SK-N-SH treated with all-trans-retinoic acid at 6 μM for 48 hours (cell line): ENCODE measurements around the gene MAN1A1.

Source experiments
- ARNTL ChIP-seq: fragments of 450-650 bp; formaldehyde crosslinking; IDR thresholded peaks from 2 replicates; pipeline ENCODE4 v1.5.0; 2020; ENCODE audit warnings: low read depth, mild to moderate bottlenecking, moderate library complexity, borderline replicate concordance
- BACH2 ChIP-seq: fragments of 250-450 bp; sonication (Bioruptor Pico); IDR thresholded peaks from 2 replicates; pipeline ENCODE4 v1.9.0; 2021; ENCODE audit warnings: mild to moderate bottlenecking, borderline replicate concordance
- CSDC2 ChIP-seq: fragments of 250-450 bp; sonication (Bioruptor Pico); IDR thresholded peaks from 2 replicates; pipeline ENCODE4 v1.5.0; 2020; ENCODE audit warnings: mild to moderate bottlenecking, moderate library complexity
- ESRRG ChIP-seq: fragments of 250-450 bp; sonication (Bioruptor Pico); IDR thresholded peaks from 2 replicates; pipeline ENCODE4 v1.6.1; 2021; ENCODE audit warnings: mild to moderate bottlenecking
- GLIS3 ChIP-seq: fragments of 250-450 bp; sonication (Bioruptor Pico); IDR thresholded peaks from 2 replicates; pipeline ENCODE4 v1.5.0; 2020; ENCODE audit warnings: mild to moderate bottlenecking, moderate library complexity
- OSR1 ChIP-seq: fragments of 250-450 bp; sonication (Bioruptor Pico); IDR thresholded peaks from 2 replicates; pipeline ENCODE4 v1.8.0; 2022; ENCODE audit warnings: moderate library complexity, mild to moderate bottlenecking, inconsistent platforms
- PPARA ChIP-seq: fragments of 250-450 bp; sonication (Bioruptor Pico); IDR thresholded peaks from 2 replicates; pipeline ENCODE4 v1.5.0; 2020; ENCODE audit warnings: mild to moderate bottlenecking, borderline replicate concordance
- ZNF565 ChIP-seq: fragments of 450-650 bp; formaldehyde crosslinking; conservative IDR thresholded peaks from 2 replicates; pipeline ENCODE4 v1.5.0; 2020; ENCODE audit warnings: low read depth, mild to moderate bottlenecking, moderate library complexity
- ZNF8 ChIP-seq: fragments of 450-650 bp; formaldehyde crosslinking; IDR thresholded peaks from 2 replicates; pipeline ENCODE4 v1.5.0; 2020; ENCODE audit warnings: mild to moderate bottlenecking, moderate library complexity
- TF ChIP-seq, protein P1 (sequence below): fragments of 250-450 bp; sonication (Bioruptor Pico); IDR thresholded peaks from 2 replicates; pipeline ENCODE4 v1.5.0; 2020; ENCODE audit warnings: mild to moderate bottlenecking, moderate library complexity
- TF ChIP-seq, protein P2 (sequence below): fragments of 250-450 bp; sonication (Bioruptor Pico); IDR thresholded peaks from 2 replicates; pipeline ENCODE4 v1.8.0; 2020; ENCODE audit warnings: mild to moderate bottlenecking, moderate library complexity, borderline replicate concordance

DNA sequence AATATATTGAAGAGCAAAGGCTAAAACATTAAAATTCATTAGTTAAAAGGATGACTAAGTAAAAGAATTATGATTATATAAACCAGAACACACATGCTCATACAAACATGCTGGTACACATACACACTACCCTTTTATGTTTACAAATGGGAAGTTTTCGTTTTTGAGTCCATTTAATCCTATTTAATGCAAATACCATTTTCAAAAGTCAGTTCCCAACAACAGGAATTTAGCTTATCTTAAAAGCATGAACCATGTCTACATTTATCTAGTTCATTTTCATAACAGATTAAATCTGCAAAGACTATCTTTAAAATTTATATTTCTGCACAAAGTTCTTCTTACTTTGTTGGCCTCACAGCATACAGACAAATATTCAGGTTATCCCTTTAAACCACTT lies 42.5 kb downstream of the MAN1A1 start:
- TF ChIP-seq, protein P1, sequence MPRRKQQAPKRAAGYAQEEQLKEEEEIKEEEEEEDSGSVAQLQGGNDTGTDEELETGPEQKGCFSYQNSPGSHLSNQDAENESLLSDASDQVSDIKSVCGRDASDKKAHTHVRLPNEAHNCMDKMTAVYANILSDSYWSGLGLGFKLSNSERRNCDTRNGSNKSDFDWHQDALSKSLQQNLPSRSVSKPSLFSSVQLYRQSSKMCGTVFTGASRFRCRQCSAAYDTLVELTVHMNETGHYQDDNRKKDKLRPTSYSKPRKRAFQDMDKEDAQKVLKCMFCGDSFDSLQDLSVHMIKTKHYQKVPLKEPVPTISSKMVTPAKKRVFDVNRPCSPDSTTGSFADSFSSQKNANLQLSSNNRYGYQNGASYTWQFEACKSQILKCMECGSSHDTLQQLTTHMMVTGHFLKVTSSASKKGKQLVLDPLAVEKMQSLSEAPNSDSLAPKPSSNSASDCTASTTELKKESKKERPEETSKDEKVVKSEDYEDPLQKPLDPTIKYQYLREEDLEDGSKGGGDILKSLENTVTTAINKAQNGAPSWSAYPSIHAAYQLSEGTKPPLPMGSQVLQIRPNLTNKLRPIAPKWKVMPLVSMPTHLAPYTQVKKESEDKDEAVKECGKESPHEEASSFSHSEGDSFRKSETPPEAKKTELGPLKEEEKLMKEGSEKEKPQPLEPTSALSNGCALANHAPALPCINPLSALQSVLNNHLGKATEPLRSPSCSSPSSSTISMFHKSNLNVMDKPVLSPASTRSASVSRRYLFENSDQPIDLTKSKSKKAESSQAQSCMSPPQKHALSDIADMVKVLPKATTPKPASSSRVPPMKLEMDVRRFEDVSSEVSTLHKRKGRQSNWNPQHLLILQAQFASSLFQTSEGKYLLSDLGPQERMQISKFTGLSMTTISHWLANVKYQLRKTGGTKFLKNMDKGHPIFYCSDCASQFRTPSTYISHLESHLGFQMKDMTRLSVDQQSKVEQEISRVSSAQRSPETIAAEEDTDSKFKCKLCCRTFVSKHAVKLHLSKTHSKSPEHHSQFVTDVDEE (CRISPR knock-in tag), result no peak
- no peak for TF ChIP-seq ESRRG (CRISPR knock-in tag)
- no peak for TF ChIP-seq ZNF565
- no peak for TF ChIP-seq PPARA (CRISPR knock-in tag)
- TF ChIP-seq, protein P2, sequence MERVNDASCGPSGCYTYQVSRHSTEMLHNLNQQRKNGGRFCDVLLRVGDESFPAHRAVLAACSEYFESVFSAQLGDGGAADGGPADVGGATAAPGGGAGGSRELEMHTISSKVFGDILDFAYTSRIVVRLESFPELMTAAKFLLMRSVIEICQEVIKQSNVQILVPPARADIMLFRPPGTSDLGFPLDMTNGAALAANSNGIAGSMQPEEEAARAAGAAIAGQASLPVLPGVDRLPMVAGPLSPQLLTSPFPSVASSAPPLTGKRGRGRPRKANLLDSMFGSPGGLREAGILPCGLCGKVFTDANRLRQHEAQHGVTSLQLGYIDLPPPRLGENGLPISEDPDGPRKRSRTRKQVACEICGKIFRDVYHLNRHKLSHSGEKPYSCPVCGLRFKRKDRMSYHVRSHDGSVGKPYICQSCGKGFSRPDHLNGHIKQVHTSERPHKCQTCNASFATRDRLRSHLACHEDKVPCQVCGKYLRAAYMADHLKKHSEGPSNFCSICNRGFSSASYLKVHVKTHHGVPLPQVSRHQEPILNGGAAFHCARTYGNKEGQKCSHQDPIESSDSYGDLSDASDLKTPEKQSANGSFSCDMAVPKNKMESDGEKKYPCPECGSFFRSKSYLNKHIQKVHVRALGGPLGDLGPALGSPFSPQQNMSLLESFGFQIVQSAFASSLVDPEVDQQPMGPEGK (CRISPR knock-in tag), result no peak
- TF ChIP-seq GLIS3 (CRISPR knock-in tag), result no peak
- no peak for TF ChIP-seq ARNTL (CRISPR knock-in tag)
- no peak for TF ChIP-seq CSDC2 (CRISPR knock-in tag)
- TF ChIP-seq OSR1 (CRISPR knock-in tag), result no peak
- TF ChIP-seq BACH2 (CRISPR knock-in tag), result no peak
- TF ChIP-seq ZNF8 (CRISPR knock-in tag), result no peak
